ENCODE measurements around the gene CANX.
A peak's percentile ranks its signal among the peaks of the same experiment; 100 is the strongest.

The CANX gene

GRCh38 chr5:179755022-179755421 lies 56.3 kb downstream of the CANX start:
- Histone ChIP-seq H3K79me2 (ENCODE audit: insufficient read depth, low read length) (peaks cover 58% of the 10 kb centered on the region), H3F3A (ENCODE audit: insufficient read depth, low read length) (no peaks in the 10 kb centered on the region), H3K27me3 (ENCODE audit: insufficient read depth, low read length) (no peaks in the 10 kb centered on the region), H4K20me1 (ENCODE audit: insufficient read depth, low read length) (no peaks in the 10 kb centered on the region), H3K9me2 (ENCODE audit: low read depth, low read length) (no peaks in the 10 kb centered on the region), H3K36me3 (ENCODE audit: insufficient read depth, low read length) (peaks cover 14% of the 10 kb centered on the region), H3K9ac (ENCODE audit: low read length) (peak overlapping the region; percentile 11; the same call in 1 of the 2 replicates), H3K27ac (ENCODE audit: low read depth, low read length, poor library complexity, severe bottlenecking) (peak overlapping the region; percentile 34), H2AFZ (ENCODE audit: low read length) (no peak overlapping the region), H3K4me1 (ENCODE audit: insufficient read depth, low read length, severe bottlenecking) (peaks cover 17% of the 10 kb centered on the region), H3K4me3 (ENCODE audit: low read depth, low read length, poor library complexity, severe bottlenecking) (no peak overlapping the region), H3K9me3 (ENCODE audit: low read length) (no peaks in the 10 kb centered on the region), H3K4me2 (ENCODE audit: low read length) (no peak overlapping the region)
- TF ChIP-seq EZH2 (IDR thresholded peaks at IDR 0.05; ENCODE audit: borderline replicate concordance, low read length), result no peak
- no peak for TF ChIP-seq CTCF (IDR thresholded peaks at IDR 0.05; ENCODE audit: low read length)

- TF ChIP-seq EZH2 (IDR thresholded peaks at IDR 0.05; ENCODE audit: borderline replicate concordance, low read length) (no peak), CTCF (IDR thresholded peaks at IDR 0.05; ENCODE audit: low read length) (no peak)
- no peak overlapping the region for H3K27ac ChIP-seq (ENCODE audit: low read depth, low read length, poor library complexity, severe bottlenecking)
- H3K27me3 ChIP-seq (ENCODE audit: insufficient read depth, low read length), result no peaks in the 10 kb centered on the region
- peaks cover 35% of the 10 kb centered on the region for H3K4me1 ChIP-seq (ENCODE audit: insufficient read depth, low read length, severe bottlenecking)
- no peaks in the 10 kb centered on the region for H3K9me3 ChIP-seq (ENCODE audit: low read length)
- peaks cover 43% of the 10 kb centered on the region for H3K79me2 ChIP-seq (ENCODE audit: insufficient read depth, low read length)
- H2AFZ ChIP-seq (ENCODE audit: low read length), result no peak overlapping the region
- H3K36me3 ChIP-seq (ENCODE audit: insufficient read depth, low read length), result no peaks in the 10 kb centered on the region
- H3K9ac ChIP-seq (ENCODE audit: low read length), result no peak overlapping the region
- H3F3A ChIP-seq (ENCODE audit: insufficient read depth, low read length), result no peaks in the 10 kb centered on the region
- no peaks in the 10 kb centered on the region for H3K9me2 ChIP-seq (ENCODE audit: low read depth, low read length)
- no peak overlapping the region for H3K4me3 ChIP-seq (ENCODE audit: low read depth, low read length, poor library complexity, severe bottlenecking)
- no peak overlapping the region for H3K4me2 ChIP-seq (ENCODE audit: low read length)
- H4K20me1 ChIP-seq (ENCODE audit: insufficient read depth, low read length), result no peaks in the 10 kb centered on the region
These were observed 60.2 kb downstream of the CANX start for GRCh38 chr5:179758955-179759354.

GRCh38 chr5:179759581-179760551 lies 61.1 kb downstream of the CANX start:
- Histone ChIP-seq H3K9me2 (ENCODE audit: low read depth, low read length) (no peaks in the 10 kb centered on the region), H3K9ac (ENCODE audit: low read length) (no peak overlapping the region), H3K4me3 (ENCODE audit: low read depth, low read length, poor library complexity, severe bottlenecking) (no peak overlapping the region), H3K27ac (ENCODE audit: low read depth, low read length, poor library complexity, severe bottlenecking) (no peak overlapping the region), H2AFZ (ENCODE audit: low read length) (no peak overlapping the region), H3K27me3 (ENCODE audit: insufficient read depth, low read length) (no peaks in the 10 kb centered on the region), H3K36me3 (ENCODE audit: insufficient read depth, low read length) (no peaks in the 10 kb centered on the region), H4K20me1 (ENCODE audit: insufficient read depth, low read length) (no peaks in the 10 kb centered on the region), H3K4me1 (ENCODE audit: insufficient read depth, low read length, severe bottlenecking) (peaks cover 26% of the 10 kb centered on the region), H3K4me2 (ENCODE audit: low read length) (no peak overlapping the region), H3K79me2 (ENCODE audit: insufficient read depth, low read length) (peaks cover 42% of the 10 kb centered on the region), H3K9me3 (ENCODE audit: low read length) (no peaks in the 10 kb centered on the region), H3F3A (ENCODE audit: insufficient read depth, low read length) (no peaks in the 10 kb centered on the region)
- TF ChIP-seq CTCF (IDR thresholded peaks at IDR 0.05; ENCODE audit: low read length) (no peak), EZH2 (IDR thresholded peaks at IDR 0.05; ENCODE audit: borderline replicate concordance, low read length) (no peak)

All from OCI-LY1 (cell line).